LNCaP clone FGC (cell line): Measurements from ENCODE around the gene SCAI.
"Not testable (repeated sequence)": the region's sequence is repeated elsewhere in the genome, so short reads cannot be mapped to it uniquely, and the experiment has no call there.

Experiments
- DNase-seq: peaks from one replicate; pipeline ENCODE4 v3.0.0-alpha.2; 2011; ENCODE audit warnings: low read depth
- H3K4me3 ChIP-seq: 2 replicates; pipeline ENCODE4 v1.5.1; 2011; ENCODE audit warnings: mild to moderate bottlenecking, low read depth, low read length, control low read depth
- CTCF ChIP-seq: IDR thresholded peaks from 2 replicates; pipeline ENCODE4 v1.5.1; 2012; ENCODE audit warnings: mild to moderate bottlenecking; ENCODE audit not compliant: control insufficient read depth, insufficient read depth; ENCODE audit errors: extremely low read depth

The SCAI gene

GRCh38 chr9:124964604-124965003, 178.7 kb downstream of the SCAI start:
- H3K4me3 ChIP-seq = no peak overlapping the region
- DNase-seq = no peak
- no peak for TF ChIP-seq CTCF

- no peak for DNase-seq
- TF ChIP-seq CTCF = no peak
- H3K4me3 ChIP-seq = no peak overlapping the region
Observed at GRCh38 chr9:124964056-124964455, 179.3 kb downstream of the SCAI start.

GRCh38 chr9:124960409-124960752, 182.9 kb downstream of the SCAI start:
- TF ChIP-seq CTCF = no peak
- DNase-seq = no peak
- no peak overlapping the region for H3K4me3 ChIP-seq

GRCh38 chr9:124959671-124960408, 183.5 kb downstream of the SCAI start:
- DNase-seq, H3K4me3 ChIP-seq: not testable (repeated sequence)

- TF ChIP-seq CTCF = no peak
- H3K4me3 ChIP-seq = no peak overlapping the region
- no peak for DNase-seq
Observed at GRCh38 chr9:124954255-124954654, 189.1 kb downstream of the SCAI start.

GRCh38 chr9:124950050-124950718, 193.1 kb downstream of the SCAI start:
- no peak for DNase-seq
- no peak for TF ChIP-seq CTCF

GRCh38 chr9:124949387-124949786, 193.9 kb downstream of the SCAI start:
- H3K4me3 ChIP-seq = no peak overlapping the region
- DNase-seq = no peak
- no peak for TF ChIP-seq CTCF

More at GRCh38 chr9:124950050-124950718, 193.1 kb downstream of the SCAI start:
- H3K4me3 ChIP-seq = no peak overlapping the region
